GM12891 (cell line): Measurements from ENCODE around the gene RTL9.

Source experiments
- POLR2AphosphoS5 ChIP-seq: IDR thresholded peaks from 2 replicates; pipeline ENCODE4 v1.6.1; 2011; ENCODE audit warnings: low read depth, low read length, control low read depth
- POU2F2 ChIP-seq: IDR thresholded peaks from 2 replicates; pipeline ENCODE4 v1.6.1; 2011; ENCODE audit warnings: low read depth, mild to moderate bottlenecking, control low read depth, low read length, moderate library complexity

GRCh38 chrX:110318664-110318968, 40.0 kb upstream of the RTL9 start:
- TF ChIP-seq POU2F2 (no peak), POLR2AphosphoS5 (no peak)
